Esophagus muscularis mucosa (tissue), 4 donors: Measurements from ENCODE around the gene RTN4RL2. TPM values are rescaled to one million over a fixed set of nuclear protein-coding genes. Genes with fewer than 3 reads are reported as not detected.

Experiments
- DNase-seq: peaks from one replicate; pipeline ENCODE4 v3.0.0-alpha.2; 2017; ENCODE audit errors: extremely low spot score
- H3K27ac ChIP-seq, 4 donors: fragments of 200-600 bp; sonication (generic); replicated peaks in 1 of 4; 1 replicate in 3 of 4; 2 replicates in 1 of 4; pipeline ENCODE4 v1.5.1; 2016 to 2019; ENCODE audit warnings: mild to moderate bottlenecking in 1 of 4
- H3K27me3 ChIP-seq, 4 donors: fragments of 200-600 bp; sonication (generic); one replicate each; pipeline versions ENCODE4 v1.5.1 to v1.6.0; 2016 to 2019
- H3K36me3 ChIP-seq, 4 donors: fragments of 200-600 bp; sonication (generic); one replicate each; pipeline ENCODE4 v1.5.1; 2016 to 2019
- H3K4me1 ChIP-seq, 4 donors: fragments of 200-600 bp; sonication (generic); one replicate each; pipeline ENCODE4 v1.5.1; 2016 to 2019
- H3K4me3 ChIP-seq, 4 donors: fragments of 200-600 bp; sonication (generic); 1 replicate in 2 of 4; 2 replicates in 2 of 4; pipeline ENCODE4 v1.5.1; 2016 to 2019; ENCODE audit warnings: mild to moderate bottlenecking in 4 of 4, moderate library complexity in 1 of 4
- H3K9me3 ChIP-seq, 4 donors: fragments of 200-600 bp; sonication (generic); 1 replicate in 3 of 4; 2 replicates in 1 of 4; pipeline ENCODE4 v1.5.1; 2016 to 2019
- EP300 ChIP-seq: sonication (generic); formaldehyde crosslinking; IDR thresholded peaks from one replicate; pipeline ENCODE4 v1.6.1; 2017; ENCODE audit warnings: antibody characterized with exemption
- POLR2A ChIP-seq: fragments of 450-650 bp; IDR thresholded peaks from one replicate; pipeline ENCODE4 v1.6.1; 2017; ENCODE audit warnings: antibody characterized with exemption, moderate library complexity, mild to moderate bottlenecking, low read depth
- POLR2AphosphoS5 ChIP-seq, 2 donors: sonication (generic); formaldehyde crosslinking; IDR thresholded peaks; one replicate each; pipeline ENCODE4 v1.6.1; 2017; ENCODE audit warnings: antibody characterized with exemption in 2 of 2
- WGBS: methylation state at CpG from one replicate; pipeline ENCODE4 v1.1.5; 2018; 5-methylcytosine and 5-hydroxymethylcytosine counted together
- intact Hi-C: fragments of 100-400 bp; cut with DNase I; formaldehyde crosslinking; loops from one replicate; pipeline ENCODE4 v1.15.1; 2023
- total RNA-seq, 4 donors: library from RNA; depleted of rRNA; stranded (reverse); fragments of >200 nt; gene quantifications; one replicate each; pipeline versions ENCODE4 v1.1.0 to v1.2.1, GENCODE V29; 2016
- TF ChIP-seq, protein P1 (sequence below), 3 experiments: fragments of 200-600 bp in 2 of 3; fragments of 450-650 bp in 1 of 3; sonication (generic) in 2 of 3; IDR thresholded peaks; one replicate each; pipeline ENCODE4 v1.5.1; 2017 to 2019; ENCODE audit warnings: antibody characterized with exemption in 3 of 3, mild to moderate bottlenecking in 2 of 3, moderate library complexity in 1 of 3

The RTN4RL2 gene
- total RNA-seq, 4 donors from 2014 or later, result 0.33 to 1.1 (median 0.91) TPM; not detected in 1

GRCh38 chr11:57459164-57460021 is 935 bp upstream of the RTN4RL2 start:
- WGBS, result 2% methylated on average over 41 of the region's 62 CpGs

DNA sequence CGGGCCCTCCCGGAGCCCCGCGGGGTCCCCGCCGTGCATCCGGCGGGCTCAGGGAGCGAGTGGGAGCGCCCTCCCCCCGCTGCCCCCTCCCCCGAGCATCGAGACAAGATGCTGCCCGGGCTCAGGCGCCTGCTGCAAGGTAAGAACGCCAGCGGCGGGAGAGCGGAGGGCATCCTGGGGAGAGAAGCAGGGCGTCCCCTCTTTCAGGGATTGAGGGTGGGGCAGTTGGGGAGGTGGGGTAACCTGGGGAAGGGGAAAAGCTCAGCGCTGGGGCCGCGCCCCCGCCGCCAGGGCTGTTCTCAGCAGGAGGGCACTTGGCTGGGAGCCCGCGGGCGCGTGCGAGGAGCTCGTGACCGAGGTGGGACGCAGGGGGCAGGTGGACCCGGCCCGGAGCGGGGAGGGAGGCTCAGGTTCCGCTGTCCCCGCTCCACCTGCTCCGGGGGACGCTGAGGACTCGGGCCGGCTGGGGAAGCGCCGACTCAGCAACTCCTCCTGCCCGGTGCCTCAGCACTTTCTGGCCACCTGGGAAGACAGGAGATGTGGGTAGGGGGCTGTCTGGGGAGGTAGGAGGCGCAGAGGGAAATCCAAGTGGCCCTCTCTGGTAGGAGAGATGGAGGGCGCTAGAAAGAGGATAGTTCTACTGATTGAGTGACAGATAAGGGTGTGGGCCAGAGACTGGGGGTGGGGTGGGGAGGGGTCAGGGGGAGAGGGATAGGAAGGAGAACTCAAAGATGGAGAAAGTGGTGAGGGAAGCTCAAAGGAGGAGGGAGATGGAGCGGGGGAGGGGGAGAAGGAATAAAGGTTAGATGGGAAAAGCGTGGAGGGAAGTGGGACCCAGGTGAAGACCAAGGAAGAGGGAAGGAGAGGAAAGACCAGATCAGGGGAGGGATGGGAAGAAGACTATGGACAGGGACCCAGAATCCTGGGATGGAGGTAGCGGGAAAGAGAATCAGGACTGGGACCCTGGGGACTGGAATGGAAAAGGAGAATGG is 726 bp downstream of the RTN4RL2 start:
- 27% methylated on average over 11 of the region's 50 CpGs for WGBS
- peak overlapping the region; percentile 45 to 64 (median 50) for H3K4me3 ChIP-seq
- no peaks in the 10 kb centered on the region for H3K36me3 ChIP-seq
- peaks cover 35 to 45% (median 45%) of the 10 kb centered on the region in 4 donors for H3K4me1 ChIP-seq
- DNase-seq, result no peak
- H3K27ac ChIP-seq, result no peak overlapping the region
- intact Hi-C loops, result no loop called here
- no peaks in the 10 kb centered on the region for H3K9me3 ChIP-seq
- TF ChIP-seq POLR2A (no peak), EP300 (no peak), POLR2AphosphoS5 (IDR thresholded peaks at IDR 0.05) (no peak)
- TF ChIP-seq, protein P1, sequence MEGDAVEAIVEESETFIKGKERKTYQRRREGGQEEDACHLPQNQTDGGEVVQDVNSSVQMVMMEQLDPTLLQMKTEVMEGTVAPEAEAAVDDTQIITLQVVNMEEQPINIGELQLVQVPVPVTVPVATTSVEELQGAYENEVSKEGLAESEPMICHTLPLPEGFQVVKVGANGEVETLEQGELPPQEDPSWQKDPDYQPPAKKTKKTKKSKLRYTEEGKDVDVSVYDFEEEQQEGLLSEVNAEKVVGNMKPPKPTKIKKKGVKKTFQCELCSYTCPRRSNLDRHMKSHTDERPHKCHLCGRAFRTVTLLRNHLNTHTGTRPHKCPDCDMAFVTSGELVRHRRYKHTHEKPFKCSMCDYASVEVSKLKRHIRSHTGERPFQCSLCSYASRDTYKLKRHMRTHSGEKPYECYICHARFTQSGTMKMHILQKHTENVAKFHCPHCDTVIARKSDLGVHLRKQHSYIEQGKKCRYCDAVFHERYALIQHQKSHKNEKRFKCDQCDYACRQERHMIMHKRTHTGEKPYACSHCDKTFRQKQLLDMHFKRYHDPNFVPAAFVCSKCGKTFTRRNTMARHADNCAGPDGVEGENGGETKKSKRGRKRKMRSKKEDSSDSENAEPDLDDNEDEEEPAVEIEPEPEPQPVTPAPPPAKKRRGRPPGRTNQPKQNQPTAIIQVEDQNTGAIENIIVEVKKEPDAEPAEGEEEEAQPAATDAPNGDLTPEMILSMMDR (IDR thresholded peaks at IDR 0.05), result no peak
- peaks cover 0 to 78% (median 29%) of the 10 kb centered on the region in 4 donors for H3K27me3 ChIP-seq

More at GRCh38 chr11:57459164-57460021, 935 bp upstream of the RTN4RL2 start:
- Histone ChIP-seq H3K4me3 (peak overlapping the region; percentile 45 to 64 (median 50)), H3K9me3 (no peaks in the 10 kb centered on the region), H3K27ac (no peak overlapping the region), H3K27me3 (peaks cover 0 to 82% (median 29%) of the 10 kb centered on the region in 4 donors), H3K4me1 (peaks cover 35 to 45% (median 45%) of the 10 kb centered on the region in 4 donors), H3K36me3 (no peaks in the 10 kb centered on the region)
- TF ChIP-seq EP300 (no peak), POLR2A (no peak)
- TF ChIP-seq, protein P1 (IDR thresholded peaks at IDR 0.05), result no peak
- no peak for DNase-seq
- intact Hi-C loops, result loop anchor here (5.0 to 10.0 kb wide), 3 partner anchors 115 to 1053 kb away; partner anchors contain the start of gene YPEL4

DNA sequence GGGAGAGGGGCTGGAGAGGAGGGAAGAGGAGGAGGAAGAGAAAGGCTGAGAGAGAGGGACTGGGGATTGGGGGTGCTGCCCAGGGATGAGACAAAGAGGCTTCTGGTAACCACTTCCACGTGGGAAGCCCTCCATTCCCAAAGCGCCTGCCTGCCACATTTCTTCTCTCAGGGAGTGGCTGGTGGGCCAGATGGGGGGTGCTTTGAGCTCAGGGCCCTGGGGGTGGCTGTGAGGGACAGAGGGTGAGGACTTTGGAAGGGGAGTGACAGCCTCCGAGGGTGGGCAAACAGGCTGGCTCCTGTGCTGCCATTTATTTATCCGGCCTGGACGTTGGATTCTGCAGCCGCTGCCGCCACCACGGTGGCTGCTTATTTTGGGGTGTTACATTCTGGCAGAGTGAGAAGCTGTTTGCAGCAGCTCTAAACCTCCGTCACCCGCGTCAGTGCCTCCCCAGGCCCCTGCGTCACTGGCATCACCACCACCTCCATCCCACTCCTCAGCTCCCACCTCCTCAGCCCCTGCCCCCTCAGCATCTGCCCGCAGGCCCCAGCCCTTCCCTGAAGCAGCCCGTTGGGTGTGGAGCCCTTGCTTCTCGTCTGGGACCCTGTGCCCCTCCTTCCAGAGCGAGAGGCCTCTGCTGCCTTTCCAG is 1.6 kb downstream of the RTN4RL2 start:
- no peak overlapping the region for H3K4me3 ChIP-seq
- peaks cover 0 to 70% (median 29%) of the 10 kb centered on the region in 4 donors for H3K27me3 ChIP-seq
- intact Hi-C loops, result no loop called here
- H3K36me3 ChIP-seq, result no peaks in the 10 kb centered on the region
- H3K27ac ChIP-seq, result no peak overlapping the region
- H3K9me3 ChIP-seq, result no peaks in the 10 kb centered on the region
- DNase-seq, result no peak
- peaks cover 34 to 44% (median 43%) of the 10 kb centered on the region in 4 donors for H3K4me1 ChIP-seq
- 76% methylated on average over 13 of the region's 16 CpGs for WGBS
- TF ChIP-seq, protein P1 (IDR thresholded peaks at IDR 0.05), result no peak
- TF ChIP-seq EP300 (no peak), POLR2A (no peak), POLR2AphosphoS5 (IDR thresholded peaks at IDR 0.05) (no peak)

DNA sequence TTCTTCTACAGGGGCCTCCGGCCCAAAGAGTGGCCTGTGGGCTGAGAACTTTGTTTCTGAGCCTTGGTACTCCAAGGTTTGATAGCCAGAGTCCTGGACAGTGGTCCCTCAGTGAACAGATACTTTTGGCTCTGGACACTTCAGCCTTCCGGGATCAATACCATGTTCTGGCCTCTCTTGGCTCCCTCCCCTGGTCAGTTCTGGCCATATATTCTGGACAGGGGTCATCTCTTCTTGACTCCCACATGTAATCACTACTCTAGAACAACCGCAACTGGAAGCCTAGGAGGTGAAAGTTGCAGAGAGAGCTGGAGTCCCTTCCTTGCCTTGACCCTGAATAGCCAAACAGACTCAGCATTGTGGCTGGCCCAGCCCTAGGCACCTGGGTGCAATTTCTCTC is 2.3 kb downstream of the RTN4RL2 start:
- Histone ChIP-seq H3K36me3 (no peaks in the 10 kb centered on the region), H3K27ac (no peak overlapping the region), H3K4me1 (peaks cover 28 to 38% (median 37%) of the 10 kb centered on the region in 4 donors), H3K4me3 (no peak overlapping the region), H3K9me3 (no peaks in the 10 kb centered on the region), H3K27me3 (peaks cover 0 to 66% (median 29%) of the 10 kb centered on the region in 4 donors)
- no peak for DNase-seq
- WGBS, result 86% methylated on average over 3 of the region's 3 CpGs
- TF ChIP-seq EP300 (no peak), POLR2A (no peak), POLR2AphosphoS5 (IDR thresholded peaks at IDR 0.05) (no peak)
- TF ChIP-seq, protein P1 (IDR thresholded peaks at IDR 0.05), result no peak
- intact Hi-C loops, result no loop called here
